ENCODE data around the gene EYS.
"Not testable (repeated sequence)": the region's sequence is repeated elsewhere in the genome, so short reads cannot be mapped to it uniquely, and the experiment has no call there.

EYS gene

GRCh38 chr6:63783096-63783495 lies 1923.9 kb downstream of the EYS start:
- no peak for TF ChIP-seq ZNF274 (IDR thresholded peaks at IDR 0.05; ENCODE audit: low read depth, low read length)
- H3K4me3 ChIP-seq (ENCODE audit: low read length), result no peak overlapping the region

- TF ChIP-seq ZNF274 (IDR thresholded peaks at IDR 0.05; ENCODE audit: low read depth, low read length), result no peak
- no peak overlapping the region for H3K4me3 ChIP-seq (ENCODE audit: low read length)
Observed at GRCh38 chr6:63774961-63775360, 1932.1 kb downstream of the EYS start.

- H3K4me3 ChIP-seq (ENCODE audit: low read length), result no peak overlapping the region
- no peak for TF ChIP-seq ZNF274 (IDR thresholded peaks at IDR 0.05; ENCODE audit: low read depth, low read length)
Observed at GRCh38 chr6:63773200-63773599, 1933.8 kb downstream of the EYS start.

GRCh38 chr6:63765828-63766227 lies 1941.2 kb downstream of the EYS start:
- TF ChIP-seq ZNF274 (IDR thresholded peaks at IDR 0.05; ENCODE audit: low read depth, low read length), result no peak
- no peak overlapping the region for H3K4me3 ChIP-seq (ENCODE audit: low read length)

- TF ChIP-seq ZNF274 (IDR thresholded peaks at IDR 0.05; ENCODE audit: low read depth, low read length), result no peak
- no peak overlapping the region for H3K4me3 ChIP-seq (ENCODE audit: low read length)
Observed at GRCh38 chr6:63764318-63764916, 1942.6 kb downstream of the EYS start.

- no peak for TF ChIP-seq ZNF274 (IDR thresholded peaks at IDR 0.05; ENCODE audit: low read depth, low read length)
- no peak overlapping the region for H3K4me3 ChIP-seq (ENCODE audit: low read length)
Observed at GRCh38 chr6:63760199-63760598, 1946.8 kb downstream of the EYS start.

GRCh38 chr6:63759605-63760105 lies 1947.4 kb downstream of the EYS start:
- no peak for TF ChIP-seq ZNF274 (IDR thresholded peaks at IDR 0.05; ENCODE audit: low read depth, low read length)
- no peak overlapping the region for H3K4me3 ChIP-seq (ENCODE audit: low read length)

GRCh38 chr6:63757826-63758225 lies 1949.2 kb downstream of the EYS start:
- no peak for TF ChIP-seq ZNF274 (IDR thresholded peaks at IDR 0.05; ENCODE audit: low read depth, low read length)
- no peak overlapping the region for H3K4me3 ChIP-seq (ENCODE audit: low read length)

GRCh38 chr6:63757275-63757674 lies 1949.8 kb downstream of the EYS start:
- not testable (repeated sequence) for H3K4me3 ChIP-seq (ENCODE audit: low read length)

- H3K4me3 ChIP-seq (ENCODE audit: low read length), result no peak overlapping the region
- TF ChIP-seq ZNF274 (IDR thresholded peaks at IDR 0.05; ENCODE audit: low read depth, low read length), result no peak
Observed at GRCh38 chr6:63750400-63750799, 1956.6 kb downstream of the EYS start.

- H3K4me3 ChIP-seq (ENCODE audit: low read length), result no peak overlapping the region
Observed at GRCh38 chr6:63745784-63746183, 1961.2 kb downstream of the EYS start.

GRCh38 chr6:63744810-63745209 lies 1962.2 kb downstream of the EYS start:
- H3K4me3 ChIP-seq (ENCODE audit: low read length), result no peak overlapping the region
- no peak for TF ChIP-seq ZNF274 (IDR thresholded peaks at IDR 0.05; ENCODE audit: low read depth, low read length)

More at GRCh38 chr6:63745784-63746183, 1961.2 kb downstream of the EYS start:
- no peak for TF ChIP-seq ZNF274 (IDR thresholded peaks at IDR 0.05; ENCODE audit: low read depth, low read length)

- no peak overlapping the region for H3K4me3 ChIP-seq (ENCODE audit: low read length)
- no peak for TF ChIP-seq ZNF274 (IDR thresholded peaks at IDR 0.05; ENCODE audit: low read depth, low read length)
Observed at GRCh38 chr6:63743691-63744090, 1963.3 kb downstream of the EYS start.

- no peak for TF ChIP-seq ZNF274 (IDR thresholded peaks at IDR 0.05; ENCODE audit: low read depth, low read length)
- no peak overlapping the region for H3K4me3 ChIP-seq (ENCODE audit: low read length)
Observed at GRCh38 chr6:63742060-63742459, 1965.0 kb downstream of the EYS start.

- no peak overlapping the region for H3K4me3 ChIP-seq (ENCODE audit: low read length)
- TF ChIP-seq ZNF274 (IDR thresholded peaks at IDR 0.05; ENCODE audit: low read depth, low read length), result no peak
Observed at GRCh38 chr6:63740709-63741108, 1966.3 kb downstream of the EYS start.

GRCh38 chr6:63739094-63739687 lies 1967.8 kb downstream of the EYS start:
- no peak overlapping the region for H3K4me3 ChIP-seq (ENCODE audit: low read length)
- no peak for TF ChIP-seq ZNF274 (IDR thresholded peaks at IDR 0.05; ENCODE audit: low read depth, low read length)

GRCh38 chr6:63738190-63738589 lies 1968.8 kb downstream of the EYS start:
- not testable (repeated sequence) for H3K4me3 ChIP-seq (ENCODE audit: low read length)
